D721Med (cell line): ENCODE measurements around the gene CST3.

Experiments used
- DNase-seq: peaks from one replicate; pipeline ENCODE4 v3.0.0; 2011; ENCODE audit warnings: low spot score; ENCODE audit not compliant: insufficient read length
- FAIRE-seq: peaks from 2 replicates; lab custom pipeline; 2011; peaks lifted over from hg19 to GRCh38; lab: Jason Lieb, UNC
- TF ChIP-seq, protein P1 (sequence below): IDR thresholded peaks from 2 replicates; pipeline ENCODE4 v1.5.1; 2012; ENCODE audit warnings: mild to moderate bottlenecking, control low read depth; ENCODE audit not compliant: insufficient read depth; ENCODE audit errors: missing control alignments

CST3 gene

DNA sequence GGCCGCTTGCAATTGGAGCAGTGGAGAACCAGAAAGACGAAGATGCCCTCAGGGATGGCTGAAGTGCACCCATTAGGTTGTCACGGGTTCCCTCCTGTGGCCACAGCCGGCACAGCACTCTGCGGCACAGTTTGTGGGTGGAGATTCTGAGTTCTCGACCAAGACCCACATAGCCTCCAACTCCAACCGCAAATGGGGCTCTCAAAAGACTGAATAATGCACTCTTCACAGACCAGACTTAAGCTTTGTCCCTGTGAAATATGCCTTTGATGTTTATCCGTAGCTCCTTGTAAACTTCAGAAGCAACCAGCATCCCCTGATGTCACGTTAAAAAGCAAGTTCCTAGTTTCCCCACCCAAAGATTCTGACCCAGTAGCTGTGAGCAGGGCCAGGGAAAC lies 31.1 kb downstream of the CST3 start:
- no peak for FAIRE-seq
- TF ChIP-seq, protein P1, sequence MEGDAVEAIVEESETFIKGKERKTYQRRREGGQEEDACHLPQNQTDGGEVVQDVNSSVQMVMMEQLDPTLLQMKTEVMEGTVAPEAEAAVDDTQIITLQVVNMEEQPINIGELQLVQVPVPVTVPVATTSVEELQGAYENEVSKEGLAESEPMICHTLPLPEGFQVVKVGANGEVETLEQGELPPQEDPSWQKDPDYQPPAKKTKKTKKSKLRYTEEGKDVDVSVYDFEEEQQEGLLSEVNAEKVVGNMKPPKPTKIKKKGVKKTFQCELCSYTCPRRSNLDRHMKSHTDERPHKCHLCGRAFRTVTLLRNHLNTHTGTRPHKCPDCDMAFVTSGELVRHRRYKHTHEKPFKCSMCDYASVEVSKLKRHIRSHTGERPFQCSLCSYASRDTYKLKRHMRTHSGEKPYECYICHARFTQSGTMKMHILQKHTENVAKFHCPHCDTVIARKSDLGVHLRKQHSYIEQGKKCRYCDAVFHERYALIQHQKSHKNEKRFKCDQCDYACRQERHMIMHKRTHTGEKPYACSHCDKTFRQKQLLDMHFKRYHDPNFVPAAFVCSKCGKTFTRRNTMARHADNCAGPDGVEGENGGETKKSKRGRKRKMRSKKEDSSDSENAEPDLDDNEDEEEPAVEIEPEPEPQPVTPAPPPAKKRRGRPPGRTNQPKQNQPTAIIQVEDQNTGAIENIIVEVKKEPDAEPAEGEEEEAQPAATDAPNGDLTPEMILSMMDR: peak; percentile 75
- DNase-seq: peak; percentile 57

DNA sequence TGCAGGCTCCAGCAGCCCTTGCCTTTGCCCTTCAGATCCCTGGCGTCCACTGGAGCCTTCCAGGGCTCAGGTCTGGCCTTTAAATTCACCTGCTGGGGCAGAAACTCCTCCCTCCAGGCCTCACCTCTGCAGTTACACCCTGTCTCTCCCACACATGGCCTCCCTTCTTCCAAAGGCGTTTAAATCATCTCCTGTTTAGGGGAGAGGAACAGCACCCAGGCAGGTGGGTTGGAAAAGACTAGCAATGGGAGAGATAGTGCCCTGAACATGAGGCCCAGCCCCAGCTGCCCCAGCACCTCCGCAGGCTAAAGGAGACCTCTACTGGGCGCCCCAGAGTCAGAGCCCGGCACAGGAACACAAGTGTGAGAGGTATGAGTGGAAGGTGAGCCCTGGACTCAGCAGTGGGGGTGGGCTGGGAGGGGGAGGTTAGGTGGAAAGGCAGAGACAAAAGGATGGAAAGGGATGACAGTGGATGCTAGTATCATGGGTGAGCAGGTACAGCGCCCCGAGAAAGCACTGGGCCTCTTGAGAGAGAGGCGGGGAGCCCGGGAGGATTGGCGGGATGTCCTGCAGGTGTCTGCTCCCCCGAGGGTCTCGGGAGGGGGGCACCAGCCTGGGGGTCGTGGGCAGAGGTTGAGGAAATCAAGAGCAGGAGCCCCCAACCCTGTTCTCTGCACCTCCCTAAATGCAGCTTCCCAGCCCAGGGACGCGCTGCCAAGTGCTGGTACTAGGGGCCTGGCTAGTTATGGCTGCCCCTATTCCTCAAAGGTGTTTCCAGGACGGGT lies 31.7 kb downstream of the CST3 start, which contains the start of gene CST9:
CST9 (minus strand) TSS at position 51 of the 785 bp plus-strand sequence. CDS start 53 bp downstream, outside the sequence.
- DNase-seq (no peak), FAIRE-seq (no peak)
- TF ChIP-seq, protein P1: no peak

DNA sequence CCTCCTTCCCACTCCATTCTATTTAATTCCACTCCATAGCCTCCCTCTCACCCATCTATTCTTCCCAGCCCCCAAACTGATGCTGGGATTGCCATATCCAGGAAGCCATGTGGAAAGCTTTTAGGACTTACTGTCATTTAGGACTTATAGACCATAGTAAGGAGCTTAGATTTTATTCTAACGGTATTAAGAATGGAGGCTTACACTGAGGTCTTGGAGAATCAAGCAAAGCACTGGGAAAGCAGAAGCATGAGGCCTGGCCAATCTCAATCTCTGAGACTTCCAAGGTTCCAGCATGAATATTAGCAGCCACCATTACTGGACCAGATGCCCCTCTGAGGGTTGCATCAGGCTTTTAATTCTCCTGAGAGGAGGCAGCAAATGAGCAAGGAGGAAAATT lies 33.4 kb downstream of the CST3 start:
- DNase-seq: no peak
- FAIRE-seq: no peak
- TF ChIP-seq, protein P1: no peak

DNA sequence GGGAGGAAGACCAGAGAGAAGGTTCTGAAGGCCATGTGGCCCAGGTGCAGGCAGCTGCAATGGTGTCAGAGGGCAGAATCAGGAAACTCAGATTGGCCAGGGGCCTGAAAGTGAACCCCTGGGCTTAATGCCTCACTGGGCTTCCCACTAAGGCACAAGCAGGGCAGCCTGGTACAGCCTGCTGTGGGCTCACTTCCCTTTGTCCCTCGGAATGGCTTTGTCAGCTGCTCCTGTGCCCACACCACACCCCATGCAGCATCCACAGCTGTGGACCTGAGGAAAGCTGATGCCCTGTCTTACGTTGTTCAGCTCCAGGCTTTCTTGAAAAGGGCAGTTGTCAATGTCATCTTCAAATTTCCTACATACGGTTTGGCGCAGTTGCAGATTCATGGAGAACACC lies 34.4 kb downstream of the CST3 start:
- TF ChIP-seq, protein P1: no peak
- DNase-seq (no peak), FAIRE-seq (no peak)

DNA sequence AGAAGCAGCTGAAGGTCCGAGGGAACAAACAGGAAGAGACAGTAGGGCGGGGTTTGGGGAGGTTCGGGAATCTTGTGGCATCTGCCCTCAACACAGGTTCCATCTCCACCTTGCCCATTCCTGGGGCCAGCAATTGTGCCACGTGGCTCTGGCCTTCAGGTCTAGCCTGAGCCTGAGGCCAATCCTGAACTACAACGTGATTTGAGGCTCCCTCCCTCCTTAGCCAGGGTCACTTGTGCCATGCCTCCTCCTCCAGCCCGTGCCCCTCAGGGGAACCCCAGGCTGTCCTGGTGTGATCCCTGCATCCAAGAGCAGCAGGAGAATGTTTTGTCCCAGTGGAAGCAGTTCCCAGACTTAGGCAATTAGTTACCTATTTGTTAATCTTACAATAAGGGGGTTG lies 35.1 kb downstream of the CST3 start:
- no peak for FAIRE-seq
- DNase-seq: no peak
- TF ChIP-seq, protein P1: no peak

DNA sequence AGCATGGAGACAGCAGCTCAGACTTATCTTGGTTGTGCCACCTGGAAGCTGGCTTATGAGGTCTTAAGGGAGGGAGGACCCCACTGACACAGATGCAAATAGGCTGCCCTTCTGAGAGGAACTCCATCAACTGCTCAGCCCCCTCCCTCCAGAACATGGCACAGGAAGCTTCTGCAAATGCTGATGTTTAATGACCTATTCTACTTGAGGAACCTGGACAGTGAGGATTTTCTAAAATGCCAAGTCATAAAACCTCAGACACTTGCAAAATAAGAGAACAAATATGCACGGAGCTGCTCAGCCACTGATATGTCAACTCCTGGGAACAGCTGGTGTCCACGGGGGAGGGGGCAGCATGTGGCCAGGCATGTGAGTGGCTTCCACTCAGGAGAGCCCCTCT lies 35.5 kb downstream of the CST3 start:
- no peak for FAIRE-seq
- TF ChIP-seq, protein P1: no peak
- DNase-seq: no peak

DNA sequence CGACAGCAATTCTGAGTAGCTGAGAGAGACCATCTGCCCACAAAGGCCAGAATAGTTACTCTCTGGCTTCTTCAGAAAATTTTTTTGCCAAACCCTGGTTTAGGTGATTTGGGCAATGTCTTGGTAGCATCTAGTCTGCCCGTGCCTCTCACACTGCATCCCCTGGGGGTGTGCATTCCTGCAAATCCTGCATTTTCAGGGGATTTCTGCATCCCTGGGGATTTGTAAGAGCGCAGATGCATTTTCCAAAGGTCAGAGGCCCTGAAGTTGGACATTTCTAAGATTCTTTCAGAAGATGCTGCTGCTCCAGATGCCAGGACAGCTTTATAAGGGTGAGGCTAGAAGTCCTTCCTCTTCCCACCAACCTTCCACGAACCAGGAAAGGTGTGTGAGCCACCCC lies 36.0 kb downstream of the CST3 start:
- DNase-seq: no peak
- FAIRE-seq: no peak
- TF ChIP-seq, protein P1: no peak
